Endodermal cell (in vitro differentiated cells): ENCODE measurements around the gene COX6A2. TPM values are rescaled to one million over a fixed set of nuclear protein-coding genes. Genes with fewer than 3 reads are reported as not detected.

Experiments used
- DNase-seq: peaks from one replicate; pipeline ENCODE4 v3.0.0-alpha.2; 2017
- H3K27ac ChIP-seq: 2 replicates; pipeline ENCODE4 v1.5.1; 2013; ENCODE audit warnings: mild to moderate bottlenecking, low read depth, low read length, moderate library complexity
- H3K27me3 ChIP-seq: 2 replicates; pipeline ENCODE4 v1.6.1; 2013; ENCODE audit warnings: mild to moderate bottlenecking, low read length, moderate library complexity; ENCODE audit not compliant: insufficient read depth, control insufficient read depth, poor library complexity, severe bottlenecking
- H3K36me3 ChIP-seq: 2 replicates; pipeline ENCODE4 v1.7.0; 2013; ENCODE audit warnings: mild to moderate bottlenecking, low read length, moderate library complexity; ENCODE audit not compliant: control insufficient read depth, insufficient read depth
- H3K4me1 ChIP-seq: one replicate; pipeline ENCODE4 v1.7.0; 2013; ENCODE audit warnings: low read length; ENCODE audit not compliant: control insufficient read depth, insufficient read depth
- H3K4me3 ChIP-seq: 2 replicates; pipeline ENCODE4 v1.5.1; 2013; ENCODE audit warnings: mild to moderate bottlenecking, low read length, moderate library complexity
- H3K9ac ChIP-seq: 2 replicates; pipeline ENCODE4 v1.6.1; 2013; ENCODE audit warnings: mild to moderate bottlenecking, low read length, moderate library complexity; ENCODE audit not compliant: poor library complexity, severe bottlenecking; ENCODE audit errors: extremely low read depth
- H3K9me3 ChIP-seq: 2 replicates; pipeline ENCODE4 v1.6.1; 2013; ENCODE audit warnings: mild to moderate bottlenecking, low read length, moderate library complexity; ENCODE audit not compliant: control insufficient read depth
- H3K27ac Mint-ChIP-seq: 2 replicates; pipeline ENCODE4 v1.8.0; 2020; ENCODE audit warnings: mixed read lengths
- H3K27me3 Mint-ChIP-seq: 2 replicates; pipeline ENCODE4 v1.8.0; 2021; ENCODE audit warnings: mild to moderate bottlenecking, mixed read lengths; ENCODE audit not compliant: insufficient read depth
- H3K36me3 Mint-ChIP-seq: 2 replicates; pipeline ENCODE4 v1.8.0; 2020; ENCODE audit warnings: low read depth, mixed read lengths
- H3K4me1 Mint-ChIP-seq: 2 replicates; pipeline ENCODE4 v1.8.0; 2020; ENCODE audit warnings: mixed read lengths
- H3K4me3 Mint-ChIP-seq: 2 replicates; pipeline ENCODE4 v1.8.0; 2020; ENCODE audit warnings: mild to moderate bottlenecking, moderate library complexity, mixed read lengths
- H3K9me3 Mint-ChIP-seq: 2 replicates; pipeline ENCODE4 v1.8.0; 2020; ENCODE audit warnings: mild to moderate bottlenecking, mixed read lengths
- WGBS, 2 experiments: methylation state at CpG; one replicate each; pipeline versions ENCODE4 v1.1.5 to v1.1.7; 2013; ENCODE audit warnings: missing lambda C conversion rate in 2 of 2, mixed read lengths in 1 of 2; ENCODE audit not compliant: insufficient coverage in 1 of 2, insufficient read length in 1 of 2; 5-methylcytosine and 5-hydroxymethylcytosine counted together
- total RNA-seq, 2 donors: library from RNA; stranded (reverse); fragmentation: NEBNext Ultra II Directional in 1 of 2; extraction: Animal tissue kit (Norgen Biotek cat#: 25700) in 1 of 2; gene quantifications; 2 replicates in 1 of 2; 3 replicates in 1 of 2; pipeline ENCODE4 v1.2.1, GENCODE V29; 2021
- TF ChIP-seq, protein P1 (sequence below): fragments of 200-600 bp; sonication (generic); conservative IDR thresholded peaks from 2 replicates; pipeline ENCODE4 v1.5.0; 2021; ENCODE audit warnings: antibody characterized with exemption, mild to moderate bottlenecking

COX6A2 gene
- total RNA-seq, 2 donors from 2014 or later, result not detected

DNA sequence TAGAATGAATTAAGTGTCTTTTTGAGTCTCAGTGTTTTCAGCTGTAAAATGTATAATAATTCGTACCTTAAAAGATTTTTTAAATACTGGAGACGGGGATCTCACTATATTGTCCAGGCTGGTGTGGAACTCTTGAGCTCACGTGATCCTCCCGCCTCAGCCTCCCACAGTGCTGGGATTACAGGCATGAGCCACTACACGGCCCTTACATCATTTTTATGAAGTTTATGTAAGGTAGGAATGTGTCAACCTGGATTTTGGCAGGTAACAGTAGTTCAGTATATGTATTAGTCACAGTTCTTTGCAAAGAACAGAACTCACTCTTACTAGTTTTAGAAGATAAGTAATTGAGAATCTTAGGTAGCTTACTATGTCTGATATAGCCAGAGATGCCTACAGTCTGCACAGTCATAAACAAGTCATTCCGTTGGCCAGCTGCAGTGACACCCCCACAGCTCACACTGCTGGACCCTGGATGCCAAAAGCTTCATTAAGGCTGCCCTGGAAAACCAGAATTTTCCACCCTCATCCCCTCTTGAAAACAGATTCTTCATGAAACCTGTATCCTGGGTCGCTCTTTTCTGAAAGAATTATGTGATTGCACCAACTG is 583 bp upstream of the COX6A2 start:
- H3K36me3 ChIP-seq, result no peaks in the 10 kb centered on the region
- H3K27ac ChIP-seq, result no peak overlapping the region
- no peak overlapping the region for H3K4me3 ChIP-seq
- no peak for DNase-seq
- Mint-ChIP-seq H3K27ac (no peak overlapping the region), H3K4me3 (no peak overlapping the region), H3K27me3 (peaks cover 53% of the 10 kb centered on the region), H3K36me3 (no peaks in the 10 kb centered on the region), H3K9me3 (peaks cover 4% of the 10 kb centered on the region), H3K4me1 (no peaks in the 10 kb centered on the region)
- H3K4me1 ChIP-seq, result peaks cover 4% of the 10 kb centered on the region
- no peak overlapping the region for H3K9ac ChIP-seq
- H3K27me3 ChIP-seq, result no peaks in the 10 kb centered on the region
- H3K9me3 ChIP-seq, result no peaks in the 10 kb centered on the region
- TF ChIP-seq, protein P1, sequence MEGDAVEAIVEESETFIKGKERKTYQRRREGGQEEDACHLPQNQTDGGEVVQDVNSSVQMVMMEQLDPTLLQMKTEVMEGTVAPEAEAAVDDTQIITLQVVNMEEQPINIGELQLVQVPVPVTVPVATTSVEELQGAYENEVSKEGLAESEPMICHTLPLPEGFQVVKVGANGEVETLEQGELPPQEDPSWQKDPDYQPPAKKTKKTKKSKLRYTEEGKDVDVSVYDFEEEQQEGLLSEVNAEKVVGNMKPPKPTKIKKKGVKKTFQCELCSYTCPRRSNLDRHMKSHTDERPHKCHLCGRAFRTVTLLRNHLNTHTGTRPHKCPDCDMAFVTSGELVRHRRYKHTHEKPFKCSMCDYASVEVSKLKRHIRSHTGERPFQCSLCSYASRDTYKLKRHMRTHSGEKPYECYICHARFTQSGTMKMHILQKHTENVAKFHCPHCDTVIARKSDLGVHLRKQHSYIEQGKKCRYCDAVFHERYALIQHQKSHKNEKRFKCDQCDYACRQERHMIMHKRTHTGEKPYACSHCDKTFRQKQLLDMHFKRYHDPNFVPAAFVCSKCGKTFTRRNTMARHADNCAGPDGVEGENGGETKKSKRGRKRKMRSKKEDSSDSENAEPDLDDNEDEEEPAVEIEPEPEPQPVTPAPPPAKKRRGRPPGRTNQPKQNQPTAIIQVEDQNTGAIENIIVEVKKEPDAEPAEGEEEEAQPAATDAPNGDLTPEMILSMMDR, result no peak
- 94 to 95% methylated on average over 5 to 7 of the region's 7 CpGs for WGBS, 2 experiments

DNA sequence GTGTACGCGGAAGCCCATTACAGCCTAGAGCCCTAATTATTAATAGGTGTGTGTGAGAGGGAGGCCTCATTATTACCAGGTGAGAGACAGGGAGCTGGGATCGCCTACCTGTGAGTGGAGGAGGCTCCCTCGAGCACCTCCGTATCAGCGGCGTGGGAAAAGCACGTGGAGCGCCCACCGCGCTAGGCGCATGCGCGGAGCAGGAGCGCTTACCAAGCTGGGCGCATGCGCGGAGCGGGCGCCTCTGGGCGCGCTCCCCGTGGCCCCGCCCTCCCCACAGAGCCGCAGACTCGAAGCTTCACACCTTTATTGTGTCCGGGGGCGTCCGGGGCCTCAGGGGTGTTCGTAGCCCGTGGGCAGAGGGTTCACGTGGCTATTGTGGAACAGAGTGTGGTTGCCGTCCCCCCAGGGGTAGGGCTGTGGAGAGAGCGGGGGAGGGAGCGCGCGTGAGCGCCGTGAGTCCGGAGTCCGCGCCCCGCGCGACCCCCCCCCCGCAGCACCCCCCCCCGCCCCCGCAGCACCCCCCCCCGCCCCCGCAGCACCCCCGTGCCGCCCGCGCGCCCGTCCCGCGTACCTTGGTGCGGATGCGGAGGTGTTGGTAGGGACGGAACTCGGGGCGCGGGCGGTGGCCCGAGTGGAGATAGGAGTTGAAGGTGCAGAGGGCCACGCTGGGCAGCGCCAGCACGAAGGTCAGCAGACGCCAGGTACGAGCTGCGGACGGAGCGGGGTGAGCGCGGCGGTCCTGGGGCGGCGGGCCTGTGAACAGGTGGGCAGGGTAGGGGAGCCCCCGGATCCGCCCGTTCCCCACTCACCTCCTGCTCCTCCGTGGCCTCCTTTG is 500 bp downstream of the COX6A2 start:
- Mint-ChIP-seq H3K36me3 (no peaks in the 10 kb centered on the region), H3K9me3 (peaks cover 4% of the 10 kb centered on the region), H3K27ac (no peak overlapping the region), H3K4me3 (no peak overlapping the region), H3K4me1 (no peaks in the 10 kb centered on the region), H3K27me3 (peaks cover 64% of the 10 kb centered on the region)
- TF ChIP-seq, protein P1, result no peak
- H3K9ac ChIP-seq, result no peak overlapping the region
- peaks cover 4% of the 10 kb centered on the region for H3K4me1 ChIP-seq
- no peak overlapping the region for H3K27ac ChIP-seq
- H3K27me3 ChIP-seq, result no peaks in the 10 kb centered on the region
- no peaks in the 10 kb centered on the region for H3K36me3 ChIP-seq
- peak; percentile 61 for DNase-seq
- no peak overlapping the region for H3K4me3 ChIP-seq
- WGBS, 2 experiments, result 94% methylated on average over 35 to 69 of the region's 83 CpGs
- H3K9me3 ChIP-seq, result no peaks in the 10 kb centered on the region

DNA sequence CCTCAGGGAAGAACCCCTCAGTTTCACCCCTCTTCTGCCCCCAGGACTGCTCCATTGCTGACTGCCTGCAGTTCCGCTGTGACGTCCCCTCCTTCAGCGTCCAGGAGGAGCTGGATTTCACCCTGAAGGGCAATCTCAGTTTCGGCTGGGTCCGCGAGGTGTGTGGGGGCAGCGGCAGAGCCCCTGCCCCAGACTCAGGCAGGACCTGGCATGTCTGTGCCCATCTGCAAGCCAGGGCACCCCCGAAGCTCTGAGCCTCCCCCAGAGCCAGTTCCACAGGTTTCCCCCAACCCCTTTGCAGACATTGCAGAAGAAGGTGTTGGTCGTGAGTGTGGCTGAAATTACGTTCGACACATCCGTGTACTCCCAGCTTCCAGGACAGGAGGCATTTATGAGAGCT is 4.4 kb downstream of the COX6A2 start:
- no peaks in the 10 kb centered on the region for H3K27me3 ChIP-seq
- no peak overlapping the region for H3K27ac ChIP-seq
- no peak overlapping the region for H3K27ac Mint-ChIP-seq
- 91 to 100% methylated on average over 2 to 9 of the region's 12 CpGs for WGBS, 2 experiments
- TF ChIP-seq, protein P1, result no peak
- H3K36me3 Mint-ChIP-seq, result no peaks in the 10 kb centered on the region
- H3K9me3 Mint-ChIP-seq, result peaks cover 4% of the 10 kb centered on the region
- peaks cover 73% of the 10 kb centered on the region for H3K27me3 Mint-ChIP-seq
- H3K36me3 ChIP-seq, result no peaks in the 10 kb centered on the region
- no peaks in the 10 kb centered on the region for H3K4me1 ChIP-seq
- no peak for DNase-seq
- H3K9me3 ChIP-seq, result no peaks in the 10 kb centered on the region
- no peak overlapping the region for H3K9ac ChIP-seq
- H3K4me1 Mint-ChIP-seq, result no peaks in the 10 kb centered on the region
- H3K4me3 Mint-ChIP-seq, result no peak overlapping the region
- H3K4me3 ChIP-seq, result no peak overlapping the region
